GM21786 (cell line): ENCODE measurements around the gene EXOC3.
"Not testable (repeated sequence)": the region's sequence is repeated elsewhere in the genome, so short reads cannot be mapped to it uniquely, and the experiment has no call there.

Source experiments
- ATAC-seq: cut with Tn5 transposase; IDR thresholded peaks from one replicate; pipeline ENCODE4 v1.9.1; 2021; ENCODE audit not compliant: unreplicated experiment

The EXOC3 gene

DNA sequence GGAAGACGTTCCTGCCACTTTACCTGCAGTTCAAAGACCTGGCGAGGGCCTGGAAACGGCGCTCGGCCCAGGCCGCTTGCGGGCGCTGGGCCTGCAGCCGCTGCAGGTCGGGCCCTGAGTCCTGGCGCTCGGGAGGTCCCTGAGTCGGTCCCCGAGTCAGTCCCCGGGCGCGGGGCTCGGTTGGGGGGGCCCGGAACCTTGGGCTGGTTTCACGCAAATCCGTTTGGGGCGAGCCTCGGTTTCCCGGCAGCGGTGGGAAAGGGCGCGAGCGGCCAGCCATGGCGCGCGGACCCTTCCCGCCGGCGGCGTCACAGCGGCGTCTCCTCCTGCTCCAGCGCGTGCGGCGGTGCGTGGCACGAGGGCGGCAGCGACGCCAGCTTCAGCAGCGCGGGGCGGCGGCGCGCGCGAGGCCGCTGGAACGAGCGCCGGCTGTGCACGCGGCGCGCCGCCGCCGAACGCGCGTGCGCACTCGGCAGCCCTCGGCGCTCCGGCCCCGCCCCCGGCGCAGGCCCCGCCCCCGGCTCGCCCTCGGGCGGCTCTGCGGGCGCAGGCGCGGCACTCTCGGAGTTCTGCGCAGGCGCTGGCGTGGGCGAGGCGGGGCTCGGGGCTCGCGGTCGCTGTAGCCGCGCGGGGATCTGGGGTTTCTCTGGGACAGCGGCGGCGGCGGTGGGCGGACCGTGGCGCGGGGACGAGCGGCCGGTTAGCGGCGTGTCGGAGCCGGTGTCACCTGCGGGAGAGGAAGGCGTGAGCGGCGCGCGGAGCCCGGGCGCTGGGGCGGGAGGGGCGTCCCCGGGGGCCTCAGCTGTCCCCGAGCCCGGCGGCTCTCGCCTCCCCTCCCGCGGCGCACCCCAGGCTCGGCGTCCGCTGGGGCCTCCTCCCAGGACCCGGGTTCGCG lies 29.9 kb downstream of the EXOC3 start:
- ATAC-seq, result peak; percentile 59

DNA sequence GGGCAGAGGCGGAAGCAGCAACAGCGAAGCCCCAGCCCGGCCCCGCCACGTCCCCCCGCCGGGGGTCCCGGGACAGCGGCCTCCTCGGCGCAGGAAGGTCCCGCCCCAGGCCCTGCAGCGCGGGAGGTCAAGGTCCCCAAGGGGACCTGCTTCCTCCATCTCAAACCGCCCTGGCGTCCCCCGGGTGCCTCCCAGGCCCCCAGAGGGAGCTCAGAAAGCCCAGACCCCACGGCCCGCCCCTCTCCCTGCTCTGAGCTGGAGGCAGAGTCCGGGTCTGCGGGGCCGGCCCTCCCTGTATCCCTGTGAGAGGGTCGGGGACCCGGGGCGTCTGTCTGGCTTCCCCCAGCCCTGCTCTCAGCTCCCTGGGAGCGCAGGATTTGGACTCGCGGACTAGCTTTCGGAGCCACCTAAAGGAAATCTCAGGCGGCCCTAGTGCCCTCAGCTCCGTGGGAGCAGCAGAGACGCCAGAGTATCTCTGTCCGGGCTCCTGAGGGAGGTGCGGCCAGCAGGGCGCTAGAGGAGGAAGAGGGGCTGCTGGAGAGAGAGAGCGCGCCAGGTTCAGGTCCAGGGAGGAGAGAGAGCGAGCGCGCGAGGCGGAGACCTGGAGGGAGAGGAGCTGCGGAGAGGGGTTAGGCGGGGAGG lies 30.7 kb downstream of the EXOC3 start:
- peak; percentile 28 for ATAC-seq

DNA sequence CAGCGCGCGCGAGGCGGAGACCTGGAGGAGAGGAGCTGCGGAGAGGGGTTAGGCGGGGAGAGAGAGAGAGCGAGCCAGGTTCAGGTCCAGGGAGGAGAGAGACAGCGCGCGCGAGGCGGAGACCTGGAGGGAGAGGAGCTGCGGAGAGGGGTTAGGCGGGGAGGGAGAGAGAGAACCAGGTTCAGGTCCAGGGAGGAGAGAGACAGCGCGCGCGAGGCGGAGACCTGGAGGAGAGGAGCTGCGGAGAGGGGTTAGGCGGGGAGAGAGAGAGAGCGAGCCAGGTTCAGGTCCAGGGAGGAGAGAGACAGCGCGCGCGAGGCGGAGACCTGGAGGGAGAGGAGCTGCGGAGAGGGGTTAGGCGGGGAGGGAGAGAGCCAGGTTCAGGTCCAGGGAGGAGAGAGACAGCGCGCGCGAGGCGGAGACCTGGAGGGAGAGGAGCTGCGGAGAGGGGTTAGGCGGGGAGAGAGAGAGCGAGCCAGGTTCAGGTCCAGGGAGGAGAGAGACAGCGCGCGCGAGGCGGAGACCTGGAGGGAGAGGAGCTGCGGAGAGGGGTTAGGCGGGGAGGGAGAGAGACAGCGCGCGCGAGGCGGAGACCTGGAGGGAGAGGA lies 31.4 kb downstream of the EXOC3 start:
- ATAC-seq, result not testable (repeated sequence)

DNA sequence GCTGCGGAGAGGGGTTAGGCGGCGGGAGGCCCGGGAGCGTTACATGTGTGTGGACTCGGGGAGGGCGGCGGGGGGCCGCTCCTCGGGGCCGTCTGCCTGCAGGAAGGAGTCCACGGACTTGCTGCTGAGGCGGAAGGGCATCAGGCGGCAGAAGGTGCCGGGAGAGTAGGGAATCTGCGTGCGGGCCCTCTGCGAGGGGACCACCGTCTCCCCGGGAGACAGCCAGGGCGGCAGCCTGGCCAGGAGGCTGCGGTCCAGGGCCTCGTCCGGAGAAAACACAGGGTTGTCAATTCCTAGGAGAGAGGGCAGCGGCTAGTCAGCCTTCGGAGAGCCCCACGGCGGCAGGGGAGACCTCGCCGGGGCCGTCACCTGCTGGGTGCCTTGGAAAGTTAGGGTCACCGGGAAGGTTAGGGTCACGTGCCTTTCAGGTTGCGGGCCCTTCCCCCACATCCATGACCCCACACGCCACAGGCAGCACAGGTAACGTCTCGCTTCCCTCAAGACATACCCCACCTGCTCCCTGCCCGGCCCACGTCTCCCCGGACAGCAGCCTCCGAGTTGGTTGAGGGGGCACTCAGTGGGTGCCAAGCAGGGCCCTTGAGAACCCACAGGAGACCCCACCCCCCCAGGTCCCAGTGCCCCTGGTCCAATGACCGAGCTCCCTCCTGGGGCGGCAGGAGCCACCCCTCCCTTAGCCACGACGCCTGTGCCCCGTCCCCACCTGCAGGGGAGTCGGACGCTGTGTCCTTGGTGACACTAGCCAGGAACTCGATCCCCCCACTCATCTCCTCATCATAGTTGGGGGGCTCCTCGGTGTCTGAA lies 32.1 kb downstream of the EXOC3 start:
- ATAC-seq, result no peak

DNA sequence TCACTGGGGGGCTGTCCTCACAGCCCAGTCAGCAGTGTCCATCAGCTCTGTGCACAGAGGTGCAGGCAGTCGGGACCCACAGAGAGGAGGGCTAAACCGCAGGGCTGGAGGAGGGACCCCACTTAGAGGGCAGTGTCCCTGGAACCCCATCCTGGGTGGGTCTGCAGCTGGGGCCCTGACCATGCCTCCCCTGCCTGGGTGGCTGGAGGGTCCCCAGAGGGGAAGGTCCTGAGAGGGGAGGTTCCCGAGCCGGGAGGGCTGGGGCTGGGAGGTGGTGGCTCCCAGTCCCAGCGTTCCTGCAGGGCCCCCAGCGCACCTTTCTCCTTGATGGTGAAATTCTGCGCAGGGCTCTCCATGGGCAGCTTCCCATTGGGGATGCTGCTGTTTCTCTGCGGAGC lies 32.7 kb downstream of the EXOC3 start:
- ATAC-seq, result no peak

GRCh38 chr5:476102-476813 lies 33.3 kb downstream of the EXOC3 start:
- ATAC-seq, result no peak

DNA sequence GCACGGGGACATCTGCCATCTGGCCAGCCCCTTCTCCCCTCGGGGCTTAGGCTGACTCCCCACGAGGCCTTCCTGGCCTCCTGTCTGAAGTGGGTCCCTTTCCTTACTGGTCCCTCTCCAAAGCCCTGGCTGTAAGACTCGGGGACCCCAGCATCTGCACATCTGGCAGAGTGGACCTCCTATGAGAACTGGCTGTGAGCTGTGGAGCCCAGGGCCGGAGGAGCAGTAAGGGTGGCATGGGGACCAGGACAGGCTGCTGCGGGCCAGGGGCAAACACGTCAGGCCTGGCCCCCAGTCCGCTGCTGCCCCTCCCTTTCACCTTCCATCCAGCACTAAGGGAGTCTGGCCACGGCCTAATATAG lies 33.8 kb downstream of the EXOC3 start:
- ATAC-seq, result no peak

DNA sequence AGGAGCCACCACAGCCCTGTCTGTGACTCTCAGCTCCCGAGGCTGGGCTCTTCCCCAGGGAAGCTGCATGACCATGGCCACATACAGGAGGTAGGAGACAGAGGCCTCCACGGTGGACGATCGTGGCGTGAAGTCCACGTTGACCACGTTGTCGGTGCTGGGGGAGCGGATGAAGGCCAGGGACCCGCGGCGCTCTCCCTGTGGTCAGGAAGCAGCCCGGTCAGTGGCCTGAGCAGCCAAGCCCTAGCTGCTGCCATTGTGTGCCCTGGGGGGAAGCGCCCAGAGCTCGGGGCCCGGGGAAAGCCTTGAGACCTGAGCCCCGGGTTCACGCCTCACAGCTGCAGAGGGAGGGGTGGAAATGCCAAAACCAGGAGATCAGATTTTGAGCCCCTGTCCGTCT lies 34.3 kb downstream of the EXOC3 start:
- no peak for ATAC-seq

DNA sequence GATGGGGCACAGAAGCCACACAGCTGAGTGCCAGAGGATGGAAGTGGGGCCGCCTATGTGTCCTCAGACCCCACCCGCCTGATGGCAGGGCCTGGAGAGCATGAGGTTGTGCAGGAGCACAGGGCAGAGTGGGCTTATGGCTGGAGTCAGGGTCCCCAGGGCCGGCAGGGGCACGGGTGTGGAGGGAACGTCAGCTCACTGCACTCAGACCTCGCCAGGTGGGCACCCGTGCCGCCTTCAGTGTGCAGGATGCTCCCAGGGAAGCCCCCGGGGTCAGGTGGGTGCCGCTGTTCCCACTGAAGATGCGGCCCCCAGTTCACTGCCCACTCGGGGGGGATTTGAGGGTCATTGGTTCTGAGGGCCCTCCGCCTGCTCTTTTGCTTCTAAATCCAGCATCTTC lies 34.9 kb downstream of the EXOC3 start:
- ATAC-seq, result no peak

- ATAC-seq, result no peak
Measured at GRCh38 chr5:478369-478981, 35.5 kb downstream of the EXOC3 start.

DNA sequence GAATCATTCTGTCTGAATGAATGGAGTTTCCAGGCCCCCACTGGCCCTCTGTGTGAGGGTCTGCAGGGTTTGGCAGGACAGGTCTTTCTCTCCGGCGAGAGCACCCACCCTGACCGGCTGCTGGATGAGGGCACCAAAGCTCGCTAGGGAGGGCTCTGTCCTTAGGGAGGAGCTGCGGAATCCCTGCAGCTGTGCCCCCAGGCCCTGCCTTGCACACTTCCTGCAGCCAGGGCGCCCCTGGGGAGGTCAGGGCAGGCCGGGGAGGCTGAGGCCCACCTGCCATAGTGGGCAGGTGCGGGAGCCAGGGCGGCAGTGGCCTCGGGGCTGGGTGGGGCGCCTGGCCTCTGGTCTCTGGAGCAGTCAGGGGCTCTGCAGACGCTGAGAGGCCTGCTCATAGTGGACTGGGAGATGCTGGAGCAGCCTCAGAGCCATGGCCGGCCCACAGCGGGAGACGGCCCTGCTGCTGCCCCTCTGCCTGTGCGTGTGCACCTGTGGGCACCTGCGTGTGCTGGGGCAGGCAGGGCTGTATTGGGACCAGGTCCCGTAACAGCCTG lies 36.1 kb downstream of the EXOC3 start:
- no peak for ATAC-seq

DNA sequence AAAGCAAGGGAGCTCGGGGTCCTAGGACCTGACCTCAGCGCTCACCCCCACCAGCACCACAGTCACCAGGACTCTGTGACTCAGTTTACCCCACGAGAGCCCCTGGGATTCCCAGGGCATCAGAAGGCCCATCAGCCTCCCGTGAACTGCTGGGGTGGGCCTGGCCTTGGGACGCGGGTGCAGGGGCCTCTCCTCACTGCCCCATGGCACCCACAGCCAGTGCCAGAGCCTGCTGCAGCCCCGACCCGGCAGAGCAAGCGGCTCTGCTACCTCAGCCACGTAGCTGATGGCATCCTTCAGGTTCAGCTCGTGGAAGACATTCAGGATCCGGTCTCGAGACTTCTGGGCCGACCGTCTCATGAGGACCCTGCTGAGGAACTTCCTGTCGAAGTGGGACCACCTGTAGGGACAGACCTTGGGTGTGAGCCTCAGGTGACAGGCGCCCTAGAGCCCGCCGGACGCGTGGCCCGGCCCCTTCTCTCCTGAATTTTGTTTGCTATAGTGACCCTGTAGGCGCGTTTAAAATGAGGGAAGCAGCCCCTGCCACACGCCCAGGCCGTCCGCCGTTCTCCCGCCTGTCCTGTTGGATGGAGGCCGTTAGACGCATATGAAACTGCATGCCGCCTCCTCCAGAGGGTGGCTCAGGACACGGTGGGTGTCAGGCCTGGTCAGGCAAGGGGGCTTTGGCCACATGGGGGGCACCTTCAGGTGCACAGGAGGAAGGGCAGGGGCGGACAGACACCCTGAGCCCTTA lies 36.8 kb downstream of the EXOC3 start:
- ATAC-seq, result no peak

DNA sequence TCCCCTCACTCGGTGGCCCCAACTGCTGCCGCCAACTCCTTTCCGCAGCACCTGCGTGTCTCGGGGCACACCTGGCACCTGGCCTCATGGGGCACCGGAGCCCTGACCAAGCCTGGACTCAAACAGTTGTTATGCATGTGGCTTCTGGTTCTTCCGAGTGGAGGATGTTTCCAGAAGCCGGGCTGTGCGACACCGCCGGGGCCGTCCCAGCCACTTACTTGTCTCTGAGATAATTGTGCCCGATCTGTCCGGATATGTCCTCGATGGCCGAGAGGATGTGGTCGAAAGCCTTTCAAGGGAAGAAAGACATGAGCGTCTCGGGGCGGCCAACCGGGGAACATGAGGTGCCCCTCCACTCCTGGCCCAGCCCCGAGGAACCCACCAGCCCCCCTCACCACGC lies 38.4 kb downstream of the EXOC3 start:
- ATAC-seq, result no peak

DNA sequence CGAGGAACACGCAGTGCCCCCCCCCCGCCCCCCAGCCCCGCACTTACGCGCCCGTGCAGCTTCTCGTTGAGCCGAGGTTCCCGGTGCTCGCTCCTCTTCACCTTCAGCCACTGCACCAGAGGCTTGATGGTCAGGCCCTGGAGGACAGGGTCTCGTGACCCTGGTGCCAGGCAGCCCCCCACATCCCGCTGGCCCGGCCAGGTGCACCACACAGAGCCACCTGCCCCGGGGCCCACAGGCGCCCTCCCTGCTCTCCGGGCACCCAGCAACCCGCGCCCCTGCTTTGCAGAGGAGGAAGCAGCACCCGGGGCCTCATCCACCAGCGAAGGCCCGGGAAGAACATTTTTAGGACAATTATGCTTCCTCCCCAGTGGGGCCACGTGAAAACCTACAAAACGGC lies 39.0 kb downstream of the EXOC3 start:
- ATAC-seq, result no peak

GRCh38 chr5:482506-482905 lies 39.5 kb downstream of the EXOC3 start:
- no peak for ATAC-seq

DNA sequence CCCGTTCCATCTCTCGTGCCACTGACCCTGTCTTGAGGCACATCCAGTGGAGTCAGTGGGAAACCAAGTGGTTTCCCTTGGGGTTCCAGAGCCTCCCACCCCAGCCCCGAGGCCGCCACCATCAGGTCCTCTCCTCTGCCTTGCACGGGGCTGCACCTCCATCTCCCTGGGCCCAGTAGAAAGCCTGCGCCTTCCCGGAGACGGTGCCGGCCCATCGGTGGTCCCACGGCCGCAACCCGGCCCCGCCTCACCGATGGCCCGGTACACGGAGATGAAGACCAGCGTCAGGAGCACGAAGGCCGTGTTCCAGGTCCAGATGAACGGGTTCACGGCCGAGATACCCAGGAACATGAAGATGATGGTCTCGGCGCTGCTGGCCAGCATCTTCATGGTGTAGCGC lies 40.0 kb downstream of the EXOC3 start:
- no peak for ATAC-seq

DNA sequence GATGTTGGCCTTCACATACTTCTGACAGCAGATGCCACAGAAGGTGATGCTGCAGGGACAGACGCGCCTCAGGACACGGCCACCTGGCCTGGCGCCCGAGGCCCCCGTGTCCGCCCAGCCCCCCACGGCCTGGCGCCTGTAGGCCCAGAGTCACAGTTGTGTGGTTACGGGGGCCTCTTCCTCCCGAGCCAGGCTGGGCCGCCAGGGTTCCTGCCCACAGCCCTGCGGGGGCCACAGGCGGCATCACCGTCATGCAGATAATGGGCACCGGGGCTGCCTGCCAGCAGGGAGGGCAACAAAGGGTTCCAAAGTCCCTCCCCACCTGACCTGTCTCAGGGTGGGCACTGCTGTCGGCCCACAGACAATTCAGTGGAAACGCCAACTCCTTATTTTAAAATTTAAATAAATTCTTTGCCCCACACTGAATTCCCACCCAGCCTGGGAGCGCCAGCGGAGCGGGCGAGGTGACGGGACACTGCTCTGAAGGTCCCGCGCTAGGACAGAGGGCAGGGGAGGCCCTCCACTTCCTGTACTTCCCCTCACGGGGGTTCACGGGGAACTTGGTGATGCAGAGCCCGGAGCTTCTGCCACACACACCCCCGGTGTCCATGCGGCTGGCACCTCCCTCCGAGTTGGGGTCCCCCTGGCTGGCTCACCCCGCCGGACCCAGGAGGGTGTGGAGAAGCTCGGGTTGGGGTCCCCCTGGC lies 40.6 kb downstream of the EXOC3 start:
- ATAC-seq, result no peak

DNA sequence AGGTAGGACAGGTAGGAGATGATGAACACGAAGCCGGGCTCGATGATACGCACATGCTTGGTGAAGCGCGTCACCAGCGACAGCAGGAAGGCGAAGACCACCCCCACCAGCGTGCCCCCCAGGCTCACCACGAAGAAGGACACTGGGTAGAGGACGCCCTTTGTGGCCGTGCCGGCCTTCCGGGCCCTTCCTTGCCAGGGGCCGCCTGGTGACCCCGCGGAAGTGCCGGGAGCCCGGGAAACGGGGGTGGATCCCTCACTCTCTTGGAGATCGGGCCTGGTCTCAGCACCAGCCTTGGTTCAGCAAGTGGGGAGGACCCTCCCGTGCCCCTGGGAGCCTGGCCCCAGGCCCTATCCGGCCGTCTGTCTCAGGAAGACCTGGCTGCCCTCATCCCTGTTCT lies 41.6 kb downstream of the EXOC3 start:
- ATAC-seq, result no peak
